ENCODE results near the gene NFX1.

DNA sequence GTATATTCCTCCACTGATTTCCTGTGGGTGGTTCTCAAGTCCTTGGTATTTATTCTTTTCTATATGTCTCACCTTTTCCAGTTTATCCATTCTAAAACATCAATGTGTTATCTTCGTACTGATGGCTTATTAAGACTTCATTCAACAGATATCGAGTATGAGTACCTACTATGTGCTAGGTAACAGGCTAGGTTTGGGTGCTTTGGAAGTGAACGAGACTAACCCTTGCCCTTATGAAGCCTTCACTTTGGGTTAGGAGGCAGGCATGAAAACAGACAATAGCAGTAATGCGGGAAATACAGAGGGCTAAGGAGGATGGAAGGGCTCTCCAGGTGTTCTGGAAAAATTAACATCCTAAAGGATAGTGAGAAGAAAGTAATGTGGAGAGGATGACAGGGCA is 58.7 kb downstream of the NFX1 start:
- TF ChIP-seq EZH2 (IDR thresholded peaks at IDR 0.05; ENCODE audit: insufficient read depth, low read length): no peak
- TF ChIP-seq, protein P1, sequence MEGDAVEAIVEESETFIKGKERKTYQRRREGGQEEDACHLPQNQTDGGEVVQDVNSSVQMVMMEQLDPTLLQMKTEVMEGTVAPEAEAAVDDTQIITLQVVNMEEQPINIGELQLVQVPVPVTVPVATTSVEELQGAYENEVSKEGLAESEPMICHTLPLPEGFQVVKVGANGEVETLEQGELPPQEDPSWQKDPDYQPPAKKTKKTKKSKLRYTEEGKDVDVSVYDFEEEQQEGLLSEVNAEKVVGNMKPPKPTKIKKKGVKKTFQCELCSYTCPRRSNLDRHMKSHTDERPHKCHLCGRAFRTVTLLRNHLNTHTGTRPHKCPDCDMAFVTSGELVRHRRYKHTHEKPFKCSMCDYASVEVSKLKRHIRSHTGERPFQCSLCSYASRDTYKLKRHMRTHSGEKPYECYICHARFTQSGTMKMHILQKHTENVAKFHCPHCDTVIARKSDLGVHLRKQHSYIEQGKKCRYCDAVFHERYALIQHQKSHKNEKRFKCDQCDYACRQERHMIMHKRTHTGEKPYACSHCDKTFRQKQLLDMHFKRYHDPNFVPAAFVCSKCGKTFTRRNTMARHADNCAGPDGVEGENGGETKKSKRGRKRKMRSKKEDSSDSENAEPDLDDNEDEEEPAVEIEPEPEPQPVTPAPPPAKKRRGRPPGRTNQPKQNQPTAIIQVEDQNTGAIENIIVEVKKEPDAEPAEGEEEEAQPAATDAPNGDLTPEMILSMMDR (IDR thresholded peaks at IDR 0.05; ENCODE audit: insufficient read depth, low read depth, low read length): no peak
